Left renal cortex interstitium (tissue), 4 donors: ENCODE results near the gene RGR. TPM values are rescaled to one million over a fixed set of nuclear protein-coding genes. Genes with fewer than 3 reads are reported as not detected.
"Not testable (repeated sequence)": the region's sequence is repeated elsewhere in the genome, so short reads cannot be mapped to it uniquely, and the experiment has no call there.

Experiments used
- DNase-seq, 4 donors: peaks; one replicate each; pipeline ENCODE4 v3.0.0-alpha.2; 2013; ENCODE audit warnings: low read depth in 4 of 4, low spot score in 2 of 4, missing footprints in 1 of 4
- polyA plus RNA-seq, 4 donors: library from polyadenylated mRNA; unstranded; fragments of 120-200 nt; gene quantifications; one replicate each; pipeline ENCODE4 v1.2.1, GENCODE V29; 2013; ENCODE audit not compliant: insufficient read length in 4 of 4

RGR gene
- polyA plus RNA-seq, 4 donors, result 0.16 TPM; not detected in 3

DNA sequence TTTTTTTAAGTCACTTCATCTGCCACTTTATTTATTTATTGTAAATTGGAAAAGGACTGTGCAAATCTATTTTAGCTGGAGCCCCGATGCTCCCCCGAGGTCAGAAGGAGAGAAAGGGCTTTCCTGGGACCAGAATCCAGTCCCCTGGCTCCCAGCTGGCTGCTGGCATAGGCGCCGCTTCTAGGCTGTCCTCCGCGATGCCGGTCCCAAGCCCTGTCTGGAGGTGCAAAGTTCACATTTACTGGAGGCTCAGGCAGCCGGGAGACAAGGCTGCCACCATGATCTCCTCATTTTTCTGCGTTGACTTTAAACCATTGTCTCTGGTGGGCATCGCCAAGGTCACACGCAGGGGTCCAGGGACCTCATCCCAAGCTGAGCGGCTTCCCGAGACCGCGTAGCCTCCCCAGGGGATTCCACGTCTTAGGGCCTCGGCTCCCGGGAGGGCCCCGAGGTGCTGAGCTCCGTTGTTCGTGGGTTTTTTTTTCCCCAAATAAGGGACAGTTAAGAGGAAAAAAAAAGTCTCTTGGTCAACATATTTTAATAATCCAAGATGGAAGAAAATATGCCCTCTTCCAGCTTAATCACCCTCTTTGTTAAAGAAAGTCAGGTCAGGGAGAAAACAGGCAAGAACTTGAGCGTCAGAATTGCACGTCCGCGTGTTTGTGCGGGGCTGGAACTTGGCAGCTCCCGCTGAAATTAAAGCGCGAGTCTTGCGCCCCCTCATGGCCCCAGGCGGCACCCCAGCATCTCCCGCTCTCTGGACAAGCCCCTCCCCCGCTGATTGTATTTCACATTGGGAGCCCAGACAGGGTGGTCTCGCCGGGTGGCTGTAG lies 11.9 kb downstream of the RGR start:
- DNase-seq, result peak in 1 of 4 donors; percentile 20

DNA sequence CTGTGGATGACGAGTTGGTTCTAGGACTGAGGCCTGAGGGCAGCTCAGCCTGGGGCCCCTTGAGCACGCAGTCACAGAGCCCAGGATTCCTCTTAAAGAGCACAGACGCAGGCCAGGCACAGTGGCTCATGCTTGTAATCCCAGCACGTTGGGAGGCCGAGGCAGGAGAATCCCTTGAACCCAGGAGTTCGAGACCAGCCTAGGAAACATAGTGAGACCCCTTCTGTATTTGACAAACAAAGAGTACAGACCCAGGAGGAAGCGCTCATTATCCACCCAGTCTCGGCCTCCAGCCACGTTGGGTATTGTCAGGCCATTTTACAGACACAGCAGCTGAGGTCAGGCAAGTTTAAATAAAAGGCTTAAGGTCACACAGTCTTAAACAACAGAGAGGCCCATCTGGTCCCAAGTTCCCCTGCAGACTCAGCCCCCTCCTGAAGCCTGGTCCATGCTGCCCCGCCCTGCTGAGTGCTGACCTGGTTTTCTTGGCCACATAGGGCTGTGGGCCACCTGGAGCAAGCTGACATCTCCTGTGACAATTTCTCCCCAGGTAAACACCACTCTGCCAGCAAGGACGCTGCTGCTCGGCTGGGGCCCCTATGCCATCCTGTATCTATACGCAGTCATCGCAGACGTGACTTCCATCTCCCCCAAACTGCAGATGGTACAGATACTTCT lies 12.6 kb downstream of the RGR start:
- DNase-seq, result no peak

DNA sequence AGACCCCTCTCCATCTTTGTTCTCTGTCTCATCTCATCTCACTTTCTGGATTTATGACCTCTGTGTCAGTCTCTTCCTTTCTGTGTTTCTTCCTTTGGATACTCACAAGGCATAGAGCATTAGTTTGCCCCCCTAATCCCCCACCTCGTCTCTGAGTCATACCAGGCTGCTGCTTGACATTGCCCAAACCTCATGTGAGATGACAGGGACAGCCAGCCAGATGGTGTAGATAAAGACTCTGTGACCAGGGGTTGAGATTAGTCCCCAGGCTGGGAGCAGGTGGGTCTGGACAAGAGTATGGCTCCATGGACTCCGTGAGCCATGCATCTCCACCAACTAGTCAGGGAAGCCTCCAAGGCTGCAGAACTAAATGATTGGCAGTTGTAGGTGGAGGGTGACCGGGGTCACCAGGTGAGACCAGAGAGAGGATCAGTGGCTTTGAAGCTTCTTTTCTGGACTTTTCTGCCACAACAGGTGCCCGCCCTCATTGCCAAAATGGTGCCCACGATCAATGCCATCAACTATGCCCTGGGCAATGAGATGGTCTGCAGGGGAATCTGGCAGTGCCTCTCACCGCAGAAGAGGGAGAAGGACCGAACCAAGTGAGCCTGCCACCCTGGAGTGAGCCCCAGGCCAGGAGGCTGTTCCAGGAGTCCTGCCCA lies 13.3 kb downstream of the RGR start:
- DNase-seq, result no peak

DNA sequence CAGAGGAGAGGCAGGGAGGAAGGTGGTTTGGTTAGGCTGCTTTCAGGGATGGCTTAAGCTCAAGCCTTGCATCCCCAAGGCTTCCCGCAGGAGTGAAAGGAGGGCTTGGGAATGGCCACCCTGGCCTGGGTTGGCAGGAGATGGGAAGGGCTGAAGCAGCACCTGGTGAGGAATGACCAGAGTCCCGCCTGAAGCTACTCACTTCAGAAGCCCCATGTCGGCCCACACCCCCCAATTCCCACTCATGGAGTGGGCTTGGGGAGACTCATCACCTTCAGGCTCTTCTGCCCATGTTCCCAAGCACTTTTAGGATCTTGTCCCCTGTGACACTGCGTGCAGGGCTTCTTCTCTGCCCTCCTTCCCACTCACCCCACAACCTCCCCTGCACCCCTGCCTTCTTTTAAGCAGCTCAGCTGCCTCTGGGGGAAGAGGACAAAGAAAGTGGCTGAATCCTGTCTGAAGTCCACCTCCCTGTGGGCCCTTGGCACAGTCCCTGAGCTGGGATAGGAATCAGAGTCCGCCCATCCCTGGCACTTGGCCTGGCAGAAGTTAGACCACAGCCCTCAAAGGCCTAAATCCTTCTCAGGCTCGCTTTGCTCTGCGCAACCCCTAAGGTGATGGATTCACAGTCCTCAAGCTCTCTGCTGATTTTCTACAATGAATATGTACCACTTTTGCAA lies 16.5 kb downstream of the RGR start:
- no peak for DNase-seq

DNA sequence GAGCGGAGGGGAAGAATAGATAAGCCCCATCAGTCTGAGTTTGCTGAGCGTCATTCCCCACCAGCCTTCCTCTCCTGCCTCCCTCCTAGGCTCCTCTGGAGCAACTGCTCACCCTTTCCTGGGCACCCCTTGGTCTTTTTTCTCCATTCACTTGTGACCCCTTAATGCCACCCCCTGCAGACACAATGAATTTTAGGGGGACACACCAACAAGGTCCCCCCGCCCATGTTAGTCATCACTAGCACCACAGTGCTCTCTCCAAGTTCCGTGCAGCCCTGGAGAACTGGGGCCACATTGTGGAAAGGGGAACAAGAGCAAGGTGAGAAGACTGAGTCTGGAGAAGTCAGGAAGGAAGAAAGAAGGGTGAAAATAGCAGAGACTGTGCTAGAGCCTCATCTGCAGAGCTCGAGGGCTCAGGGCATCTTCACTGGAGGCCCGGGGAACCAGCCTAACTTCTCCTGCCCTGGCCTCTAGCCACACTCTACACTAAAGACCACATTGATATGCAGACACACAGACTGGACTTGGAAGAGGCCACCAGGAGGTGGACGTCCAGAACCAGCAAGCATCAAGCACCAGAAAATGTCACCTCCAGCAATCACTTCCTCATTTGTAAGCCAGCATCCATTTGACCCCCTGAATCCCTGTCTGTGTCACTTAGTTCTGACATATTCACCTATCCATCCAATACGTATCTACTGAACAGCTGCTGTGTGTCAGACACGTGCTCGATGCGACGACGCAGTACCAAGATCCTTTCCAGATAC lies 17.5 kb downstream of the RGR start:
- no peak for DNase-seq

DNA sequence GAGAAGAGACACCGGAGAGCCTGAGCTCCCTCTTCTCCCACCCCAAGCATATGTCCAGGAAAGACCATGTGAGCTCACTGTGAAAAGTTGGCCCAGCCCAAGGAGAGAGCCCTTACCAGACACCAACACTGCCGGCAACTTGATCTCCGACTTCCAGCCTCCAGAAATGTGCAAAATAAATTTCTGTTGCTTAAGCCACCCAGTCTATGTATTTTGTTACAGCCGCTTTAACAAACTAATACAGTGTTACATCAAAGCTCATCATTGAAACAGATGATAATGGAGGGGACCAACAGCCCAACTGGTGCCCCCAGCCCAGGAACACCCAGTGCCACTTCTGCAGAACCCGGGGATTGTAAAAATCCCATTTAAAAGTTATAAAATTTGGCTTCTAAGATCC lies 18.9 kb downstream of the RGR start:
- no peak for DNase-seq

DNA sequence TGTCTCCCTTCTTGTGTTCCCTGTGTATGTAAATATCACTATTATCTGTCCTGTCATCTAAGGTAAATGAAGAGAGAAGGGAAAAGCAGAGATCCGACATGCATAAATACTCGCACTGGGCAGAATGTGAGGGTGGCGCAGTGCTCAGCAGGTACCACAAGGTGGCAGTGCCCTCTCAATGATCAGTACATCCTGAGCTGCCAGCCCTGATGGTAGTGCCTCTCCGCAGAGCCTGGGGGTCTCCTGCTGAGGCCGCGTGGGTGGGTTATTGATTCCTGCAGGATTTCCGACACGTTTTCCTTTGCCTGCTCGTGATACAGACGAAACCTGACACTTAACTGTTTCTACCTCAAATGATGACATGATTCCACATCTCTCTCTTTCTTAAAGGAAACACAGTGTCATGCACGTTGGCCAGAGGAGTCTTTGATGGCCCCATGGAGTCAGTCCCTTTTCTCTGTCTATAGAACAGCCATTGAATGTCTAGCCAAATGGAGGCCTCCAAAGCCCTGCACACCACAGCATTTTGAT lies 19.8 kb downstream of the RGR start:
- DNase-seq, result peak in 2 of 4 donors; percentile 12 to 24

DNA sequence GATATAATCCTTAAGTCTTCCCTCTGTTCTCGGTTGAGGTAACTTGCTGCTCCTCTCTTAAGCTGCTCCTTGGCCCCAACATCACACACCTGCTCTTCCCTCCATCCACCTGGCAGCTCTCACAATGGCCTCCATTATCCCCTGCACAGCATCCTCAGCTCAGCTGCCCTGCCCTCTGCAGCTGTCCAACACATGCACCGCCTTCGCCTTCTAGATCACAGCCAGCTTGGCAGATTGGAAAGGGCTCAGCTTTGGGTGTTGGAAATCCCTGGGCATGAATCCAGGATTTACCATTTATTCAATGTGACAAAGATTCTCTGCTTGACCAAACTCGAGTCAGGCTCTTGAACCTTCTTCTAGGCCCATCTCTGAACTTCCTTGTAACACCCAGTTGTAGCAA lies 20.6 kb downstream of the RGR start:
- DNase-seq, result no peak

DNA sequence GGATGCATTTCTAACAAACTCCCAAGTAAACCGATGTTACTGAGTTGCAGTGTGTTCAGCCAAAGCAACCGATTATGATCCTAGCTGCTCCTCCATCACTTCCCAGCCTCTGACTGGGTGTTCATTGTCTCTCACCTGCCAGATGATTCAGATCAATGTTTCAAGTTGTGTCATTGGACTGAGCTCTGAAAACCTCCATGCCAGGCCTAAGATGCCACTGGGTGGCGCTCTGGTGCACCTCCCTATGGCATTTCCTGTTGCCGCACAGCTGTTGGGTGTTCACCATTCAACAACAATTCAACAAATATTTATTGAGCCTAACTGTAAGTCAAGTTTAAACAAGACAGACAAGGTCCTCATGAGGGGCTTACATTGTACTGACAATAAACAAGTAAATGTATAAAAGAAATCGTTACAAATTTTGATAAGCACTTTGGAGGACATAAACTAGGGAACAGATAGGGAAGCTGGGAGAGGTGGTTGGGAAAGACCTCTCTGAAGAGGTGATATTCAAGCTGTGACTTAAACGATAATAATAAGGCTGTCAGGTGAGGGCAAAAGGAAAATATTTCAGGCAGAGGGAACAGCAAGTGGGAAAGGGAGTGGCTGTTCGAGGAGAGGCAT lies 22.8 kb downstream of the RGR start:
- no peak for DNase-seq

DNA sequence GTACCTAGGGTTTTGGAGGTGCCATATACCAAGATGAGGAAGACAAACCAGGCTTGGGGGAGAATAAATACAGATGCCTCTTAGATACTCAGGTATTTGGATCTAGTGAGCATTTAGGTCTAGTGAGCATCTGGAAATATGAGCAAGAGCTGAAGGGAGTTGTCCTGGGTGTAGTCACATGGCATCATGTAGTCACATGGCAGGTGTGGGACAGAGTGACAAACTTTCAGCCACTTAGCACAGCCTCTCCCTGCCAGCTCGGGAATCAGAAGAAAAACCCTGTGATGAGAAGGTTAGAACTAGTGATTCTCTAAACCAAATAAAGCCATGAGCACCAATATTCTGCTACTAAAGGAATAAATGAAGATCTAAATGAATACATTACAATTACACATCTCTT lies 24.3 kb downstream of the RGR start:
- DNase-seq, result no peak

DNA sequence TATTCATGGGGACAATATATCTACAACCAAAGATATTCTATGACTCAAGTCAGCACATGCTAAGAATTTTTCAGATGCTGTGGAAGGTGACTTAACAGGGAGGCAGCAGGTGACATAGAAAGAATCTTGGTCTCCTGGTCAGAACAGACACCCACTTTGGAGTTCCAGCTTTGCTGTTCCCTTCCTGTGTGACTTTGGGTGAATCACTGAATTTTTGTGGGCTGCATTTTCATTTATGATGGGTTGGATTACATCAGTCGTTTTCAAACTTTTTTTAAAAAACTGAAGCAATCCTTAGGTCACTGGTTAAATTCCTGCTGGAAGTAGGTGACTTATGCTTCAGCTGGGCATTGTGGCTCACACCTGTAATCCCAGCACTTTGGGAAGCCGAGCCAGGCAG lies 24.9 kb downstream of the RGR start:
- DNase-seq, result no peak

DNA sequence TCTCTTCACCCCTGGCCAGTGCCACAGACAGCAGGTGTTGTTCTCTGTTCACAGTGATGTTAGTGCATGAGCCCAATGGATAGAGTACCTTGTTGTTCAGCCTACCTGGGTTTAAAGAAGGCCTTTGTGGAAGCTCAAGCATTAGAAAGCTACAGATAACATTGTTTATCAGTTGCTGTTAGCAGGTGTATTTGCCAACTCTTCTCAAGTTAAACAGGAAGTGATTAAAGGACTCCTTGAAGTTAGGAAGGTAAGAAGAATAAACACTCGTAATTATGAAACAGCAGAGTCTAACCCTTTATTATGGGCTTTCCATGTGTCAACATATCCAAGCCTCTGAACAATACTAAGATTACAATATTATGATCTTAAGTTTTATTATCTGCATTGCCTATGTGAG lies 25.9 kb downstream of the RGR start:
- DNase-seq, result no peak

DNA sequence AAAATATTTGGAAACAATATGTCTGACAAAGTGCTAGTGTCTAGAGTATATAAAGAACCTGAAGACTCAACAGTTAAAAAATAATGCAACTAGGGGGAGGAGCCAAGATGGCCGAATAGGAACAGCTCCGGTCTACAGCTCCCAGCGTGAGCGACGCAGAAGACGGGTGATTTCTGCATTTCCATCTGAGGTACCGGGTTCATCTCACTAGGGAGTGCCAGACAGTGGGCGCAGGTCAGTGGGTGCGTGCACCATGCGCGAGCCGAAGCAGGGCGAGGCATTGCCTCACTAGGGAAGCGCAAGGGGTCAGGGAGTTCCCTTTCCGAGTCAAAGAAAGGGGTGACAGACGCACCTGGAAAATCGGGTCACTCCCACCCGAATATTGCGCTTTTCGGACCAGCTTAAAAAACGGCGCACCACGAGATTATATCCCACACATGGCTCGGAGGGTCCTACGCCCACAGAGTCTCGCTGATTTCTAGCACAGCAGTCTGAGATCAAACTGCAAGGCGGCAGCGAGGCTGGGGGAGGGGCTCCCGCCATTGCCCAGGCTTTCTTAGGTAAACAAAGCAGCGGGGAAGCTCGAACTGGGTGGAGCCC lies 35.1 kb downstream of the RGR start:
- DNase-seq, result not testable (repeated sequence)

DNA sequence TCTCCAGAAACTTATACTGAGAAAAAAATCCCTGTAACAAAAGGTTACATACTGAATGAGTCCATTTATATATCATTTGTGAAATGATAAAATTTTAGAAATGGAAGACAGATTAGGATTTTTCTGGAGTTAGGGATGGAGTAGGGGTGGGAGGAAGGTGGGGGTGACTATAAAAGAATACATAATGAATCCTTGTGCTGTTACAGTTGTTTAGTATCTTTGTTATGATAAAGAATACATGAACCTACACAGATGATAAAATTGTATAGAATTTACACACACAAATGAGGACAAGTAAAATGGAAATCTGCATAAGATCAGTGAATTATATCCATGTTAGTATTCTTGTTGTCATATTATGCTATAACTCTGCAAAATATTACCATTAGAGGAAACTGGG lies 41.8 kb downstream of the RGR start:
- DNase-seq, result no peak

DNA sequence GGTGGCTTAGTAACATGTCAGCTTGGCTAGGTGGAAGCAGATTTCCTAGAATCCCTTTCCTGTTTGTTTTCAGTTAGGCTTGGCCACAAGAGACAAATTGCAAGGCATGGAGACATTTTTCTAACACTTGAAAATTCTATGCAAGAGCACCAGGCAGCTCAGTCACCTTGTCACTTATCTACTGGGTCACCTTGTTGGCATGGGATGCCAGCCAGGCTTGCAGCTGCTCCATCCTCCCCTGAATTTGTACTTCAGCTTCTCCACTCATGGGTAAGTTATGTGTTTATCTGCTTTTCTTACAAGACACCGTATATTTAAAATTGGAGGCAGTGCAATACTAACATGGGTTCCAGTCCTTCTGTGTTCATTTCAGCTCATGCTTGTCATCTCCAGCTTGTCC lies 43.3 kb downstream of the RGR start:
- DNase-seq, result no peak

DNA sequence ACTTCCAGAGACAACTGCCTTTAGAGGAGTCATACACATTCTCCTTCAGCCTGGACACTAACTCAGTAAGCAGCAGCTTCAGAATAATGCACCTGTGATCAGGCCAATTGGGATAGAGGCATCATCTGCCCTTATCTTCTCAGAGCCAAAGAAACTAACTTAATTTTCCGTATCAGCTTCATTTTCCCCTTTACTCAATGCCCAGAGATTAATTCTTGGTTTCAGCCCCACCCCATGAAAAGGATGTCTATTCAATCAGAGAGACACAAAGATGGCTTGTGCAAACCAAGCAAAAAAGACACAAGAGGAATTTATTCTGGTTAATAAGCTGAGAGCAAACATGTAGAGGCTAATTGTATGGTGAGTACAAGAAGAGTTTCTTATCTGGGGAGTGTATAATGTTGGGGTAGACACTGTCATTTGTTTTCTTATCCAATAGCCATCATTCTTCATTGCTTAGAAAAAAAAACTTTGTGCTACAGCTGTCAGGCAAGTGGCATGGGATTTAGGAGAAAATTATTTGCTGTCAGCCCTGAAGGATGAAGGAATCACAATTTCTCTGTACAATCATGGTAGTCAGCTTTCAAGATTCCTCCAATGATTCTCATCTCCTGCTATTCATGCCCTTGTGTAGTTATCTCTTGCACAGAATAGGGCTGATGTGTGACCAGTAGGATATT lies 44.8 kb downstream of the RGR start:
- DNase-seq, result no peak

DNA sequence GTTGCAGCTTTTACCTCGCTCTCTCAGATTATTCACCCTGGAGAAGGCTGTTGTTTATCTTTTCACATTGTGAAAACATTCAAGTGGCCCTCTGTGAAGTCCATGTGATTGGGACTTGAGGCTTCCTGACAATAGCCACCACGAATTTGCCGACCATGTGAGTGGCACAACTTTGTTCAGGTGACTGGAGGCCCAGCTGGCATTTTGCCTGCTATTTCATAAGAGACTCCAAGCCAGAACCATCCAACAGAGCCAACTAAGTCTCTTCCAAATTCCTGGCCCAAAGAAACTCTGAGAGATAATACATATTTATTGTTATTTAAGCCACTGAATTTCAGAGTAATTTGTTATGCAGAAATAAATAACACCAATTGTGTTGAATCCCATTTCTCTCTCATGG lies 45.4 kb downstream of the RGR start:
- DNase-seq, result no peak

DNA sequence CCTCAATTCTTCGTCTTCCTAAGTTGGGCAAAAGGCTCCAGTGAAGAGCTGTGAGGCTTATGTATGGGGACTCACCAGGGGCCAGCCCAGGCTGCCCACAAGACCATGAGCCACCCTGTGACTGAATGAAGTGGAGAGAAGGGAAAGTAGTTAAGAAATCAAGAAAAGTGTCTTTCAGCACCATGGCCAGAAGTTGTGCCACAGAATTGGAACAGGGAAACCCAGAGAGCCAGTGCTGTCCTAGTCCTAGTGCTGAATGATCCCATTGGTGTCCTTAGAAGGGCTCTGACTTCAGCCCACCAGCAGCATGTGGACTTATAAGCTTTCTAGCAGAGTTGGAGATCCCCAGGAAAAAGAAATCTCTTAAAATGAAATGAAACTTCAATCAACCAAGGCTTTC lies 46.5 kb downstream of the RGR start:
- peak in 3 of 4 donors; percentile 36 to 70 (median 37) for DNase-seq

DNA sequence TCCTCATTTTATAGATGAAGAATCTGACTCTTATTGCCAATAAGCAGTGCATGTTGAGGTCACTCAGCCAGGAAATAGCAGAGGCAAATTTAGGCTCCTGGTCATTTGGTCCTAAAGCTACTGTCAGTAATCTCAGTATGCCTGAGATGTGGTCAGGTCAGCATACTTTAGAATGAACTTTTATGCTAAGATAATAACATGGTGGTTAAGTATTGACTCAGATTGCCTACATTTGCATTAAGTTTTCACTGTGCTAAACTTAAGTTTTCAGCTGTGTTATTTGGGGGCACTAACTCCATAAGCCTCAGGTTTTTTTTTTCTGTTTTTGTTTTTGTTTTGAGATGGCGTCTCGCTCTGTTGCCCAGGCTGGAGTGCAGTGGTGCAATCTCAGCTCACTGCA lies 47.6 kb downstream of the RGR start:
- DNase-seq, result no peak
